HepG2 (cell line): ENCODE results near the gene TMEM107. TPM values are rescaled to one million over a fixed set of nuclear protein-coding genes. Genes with fewer than 3 reads are reported as not detected.

Experiments used
- CEBPG ChIP-seq: IDR thresholded peaks from 2 replicates; pipeline ENCODE4 v1.6.1; 2016
- DNMT3B ChIP-seq: conservative IDR thresholded peaks from 2 replicates; pipeline ENCODE4 v1.6.1; 2016; ENCODE audit warnings: missing biosample characterization, control low read depth
- KLF16 ChIP-seq, 2 experiments: sonication (generic) in 1 of 2; formaldehyde crosslinking in 1 of 2; IDR thresholded peaks; 2 replicates each; pipeline versions ENCODE4 v1.6.1 to v1.8.0; 2016 to 2023; ENCODE audit warnings: missing genetic modification reagents in 2 of 2, missing compliant biosample characterization in 1 of 2
- NAIF1 ChIP-seq: sonication (generic); formaldehyde crosslinking; IDR thresholded peaks from 2 replicates; pipeline ENCODE4 v1.5.0; 2020; ENCODE audit warnings: mild to moderate bottlenecking, missing genetic modification reagents, borderline replicate concordance
- NKX3-1 ChIP-seq: sonication (generic); formaldehyde crosslinking; IDR thresholded peaks from 2 replicates; pipeline ENCODE4 v1.5.0; 2020; ENCODE audit warnings: missing genetic modification reagents
- NONO ChIP-seq, 2 experiments: fragments of 450-650 bp in 1 of 2; sonication (generic) in 1 of 2; formaldehyde crosslinking in 1 of 2; IDR thresholded peaks in 1 of 2; conservative IDR thresholded peaks in 1 of 2; 2 replicates each; pipeline versions ENCODE4 v1.6.1 to v1.8.0; 2017 to 2022; ENCODE audit warnings: mild to moderate bottlenecking in 1 of 2, missing genetic modification reagents in 1 of 2, moderate library complexity in 1 of 2
- RXRA ChIP-seq: sonication (generic); formaldehyde crosslinking; IDR thresholded peaks from 2 replicates; pipeline ENCODE4 v1.5.1; 2020; ENCODE audit warnings: missing genetic modification reagents
- SKIL ChIP-seq: sonication (generic); formaldehyde crosslinking; IDR thresholded peaks from 2 replicates; pipeline ENCODE4 v1.8.0; 2022; ENCODE audit warnings: missing genetic modification reagents, mild to moderate bottlenecking, moderate library complexity, borderline replicate concordance
- SP140L ChIP-seq: sonication (generic); formaldehyde crosslinking; IDR thresholded peaks from 2 replicates; pipeline ENCODE4 v1.4.0; 2020; ENCODE audit warnings: missing genetic modification reagents, borderline replicate concordance
- TBX2 ChIP-seq: sonication (generic); formaldehyde crosslinking; IDR thresholded peaks from 2 replicates; pipeline ENCODE4 v1.5.0; 2020; ENCODE audit warnings: missing genetic modification reagents, mild to moderate bottlenecking, borderline replicate concordance
- TEAD2 ChIP-seq: sonication (generic); formaldehyde crosslinking; IDR thresholded peaks from 2 replicates; pipeline ENCODE4 v1.9.0; 2021; ENCODE audit warnings: missing genetic modification reagents
- ZNF121 ChIP-seq: sonication (generic); formaldehyde crosslinking; IDR thresholded peaks from 2 replicates; pipeline ENCODE4 v1.5.0; 2020; ENCODE audit warnings: mild to moderate bottlenecking, missing genetic modification reagents
- ZNF230 ChIP-seq: sonication (generic); formaldehyde crosslinking; IDR thresholded peaks from 2 replicates; pipeline ENCODE4 v1.4.0; 2020; ENCODE audit warnings: mild to moderate bottlenecking, missing genetic modification reagents
- ZNF232 ChIP-seq: sonication (generic); formaldehyde crosslinking; IDR thresholded peaks from 2 replicates; pipeline ENCODE4 v1.4.0; 2020; ENCODE audit warnings: missing genetic modification reagents, borderline replicate concordance
- ZNF749 ChIP-seq: sonication (generic); formaldehyde crosslinking; IDR thresholded peaks from 2 replicates; pipeline ENCODE4 v1.8.0; 2022; ENCODE audit warnings: mild to moderate bottlenecking, missing genetic modification reagents, moderate library complexity, borderline replicate concordance
- ZNF841 ChIP-seq: sonication (generic); formaldehyde crosslinking; IDR thresholded peaks from 2 replicates; pipeline ENCODE4 v1.8.1; 2023; ENCODE audit warnings: missing genetic modification reagents, borderline replicate concordance
- ZSCAN31 ChIP-seq: sonication (generic); formaldehyde crosslinking; IDR thresholded peaks from 2 replicates; pipeline ENCODE4 v1.5.0; 2020; ENCODE audit warnings: low read depth, mild to moderate bottlenecking, missing genetic modification reagents
- polyA plus RNA-seq, 8 experiments: library from polyadenylated mRNA; depleted of rRNA in 3 of 8; stranded (reverse) in 7 of 8; unstranded in 1 of 8; fragments of >200 nt; fragmentation: Illumina TruSeq in 4 of 8; extraction: Trizol in 4 of 8; gene quantifications; 2 replicates each; pipeline versions ENCODE4 v1.2.1 to v1.2.3, GENCODE V29; 2011 to 2016; ENCODE audit warnings: low read depth in 4 of 8, missing spikeins in 1 of 8, mixed read lengths in 1 of 8; ENCODE audit not compliant: insufficient read depth in 1 of 8
- total RNA-seq, 5 experiments: library from RNA; depleted of rRNA; stranded (reverse); fragments of >200 nt; fragmentation: Illumina TruSeq; extraction: Trizol; gene quantifications; 2 replicates each; pipeline ENCODE4 v1.2.3, GENCODE V29; 2016; ENCODE audit warnings: low read depth in 1 of 5
- TF ChIP-seq, protein P1 (sequence below): sonication (generic); formaldehyde crosslinking; IDR thresholded peaks from 2 replicates; pipeline ENCODE4 v1.4.0; 2020; ENCODE audit warnings: mild to moderate bottlenecking, missing genetic modification reagents
- TF ChIP-seq, protein P2 (sequence below): sonication (generic); formaldehyde crosslinking; IDR thresholded peaks from 2 replicates; pipeline ENCODE4 v1.4.0; 2020; ENCODE audit warnings: mild to moderate bottlenecking, missing genetic modification reagents
- TF ChIP-seq, protein P3 (sequence below): sonication (generic); formaldehyde crosslinking; IDR thresholded peaks from 2 replicates; pipeline ENCODE4 v1.4.0; 2020; ENCODE audit warnings: missing genetic modification reagents, borderline replicate concordance

The TMEM107 gene
- total and polyA plus RNA-seq, 2 of the 13 experiments (the other 11 are each of a cell fraction or from before 2014, with no cell fraction given), result 7.2 to 15.3 TPM

DNA sequence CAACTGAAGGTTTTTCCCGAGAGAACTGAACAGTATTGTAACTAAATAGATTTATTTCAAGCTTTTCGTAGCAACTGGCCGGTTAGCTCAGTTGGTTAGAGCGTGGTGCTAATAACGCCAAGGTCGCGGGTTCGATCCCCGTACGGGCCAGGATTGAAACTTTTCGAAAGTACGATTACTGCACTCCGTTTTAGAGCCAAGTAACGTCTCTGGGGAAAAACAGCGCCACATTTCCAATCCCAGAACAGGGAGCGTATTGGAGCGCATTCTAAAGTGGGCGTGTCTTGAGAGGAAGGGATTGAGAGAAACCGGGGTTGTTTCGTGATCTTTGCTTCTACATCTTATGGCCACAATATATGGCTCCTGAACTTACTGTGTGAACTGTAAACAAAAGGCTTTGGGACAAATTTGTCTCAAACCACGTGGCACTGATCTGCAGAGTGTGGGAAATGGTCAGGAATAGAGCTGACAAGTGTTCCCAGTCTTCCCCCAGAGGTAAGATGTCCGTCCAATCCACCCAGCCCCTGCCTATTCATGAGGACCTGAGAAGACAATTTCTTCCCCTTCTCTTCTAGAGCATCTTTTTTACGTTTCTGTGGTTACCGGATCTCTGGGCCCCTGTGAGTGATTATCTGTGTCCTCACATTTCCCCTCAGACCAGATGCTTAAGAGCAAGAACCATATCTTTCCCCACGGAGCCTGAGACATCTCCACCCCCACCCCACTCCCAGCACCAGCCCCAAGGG is 11.5 kb upstream of the TMEM107 start (continued):
- TF ChIP-seq, protein P1, sequence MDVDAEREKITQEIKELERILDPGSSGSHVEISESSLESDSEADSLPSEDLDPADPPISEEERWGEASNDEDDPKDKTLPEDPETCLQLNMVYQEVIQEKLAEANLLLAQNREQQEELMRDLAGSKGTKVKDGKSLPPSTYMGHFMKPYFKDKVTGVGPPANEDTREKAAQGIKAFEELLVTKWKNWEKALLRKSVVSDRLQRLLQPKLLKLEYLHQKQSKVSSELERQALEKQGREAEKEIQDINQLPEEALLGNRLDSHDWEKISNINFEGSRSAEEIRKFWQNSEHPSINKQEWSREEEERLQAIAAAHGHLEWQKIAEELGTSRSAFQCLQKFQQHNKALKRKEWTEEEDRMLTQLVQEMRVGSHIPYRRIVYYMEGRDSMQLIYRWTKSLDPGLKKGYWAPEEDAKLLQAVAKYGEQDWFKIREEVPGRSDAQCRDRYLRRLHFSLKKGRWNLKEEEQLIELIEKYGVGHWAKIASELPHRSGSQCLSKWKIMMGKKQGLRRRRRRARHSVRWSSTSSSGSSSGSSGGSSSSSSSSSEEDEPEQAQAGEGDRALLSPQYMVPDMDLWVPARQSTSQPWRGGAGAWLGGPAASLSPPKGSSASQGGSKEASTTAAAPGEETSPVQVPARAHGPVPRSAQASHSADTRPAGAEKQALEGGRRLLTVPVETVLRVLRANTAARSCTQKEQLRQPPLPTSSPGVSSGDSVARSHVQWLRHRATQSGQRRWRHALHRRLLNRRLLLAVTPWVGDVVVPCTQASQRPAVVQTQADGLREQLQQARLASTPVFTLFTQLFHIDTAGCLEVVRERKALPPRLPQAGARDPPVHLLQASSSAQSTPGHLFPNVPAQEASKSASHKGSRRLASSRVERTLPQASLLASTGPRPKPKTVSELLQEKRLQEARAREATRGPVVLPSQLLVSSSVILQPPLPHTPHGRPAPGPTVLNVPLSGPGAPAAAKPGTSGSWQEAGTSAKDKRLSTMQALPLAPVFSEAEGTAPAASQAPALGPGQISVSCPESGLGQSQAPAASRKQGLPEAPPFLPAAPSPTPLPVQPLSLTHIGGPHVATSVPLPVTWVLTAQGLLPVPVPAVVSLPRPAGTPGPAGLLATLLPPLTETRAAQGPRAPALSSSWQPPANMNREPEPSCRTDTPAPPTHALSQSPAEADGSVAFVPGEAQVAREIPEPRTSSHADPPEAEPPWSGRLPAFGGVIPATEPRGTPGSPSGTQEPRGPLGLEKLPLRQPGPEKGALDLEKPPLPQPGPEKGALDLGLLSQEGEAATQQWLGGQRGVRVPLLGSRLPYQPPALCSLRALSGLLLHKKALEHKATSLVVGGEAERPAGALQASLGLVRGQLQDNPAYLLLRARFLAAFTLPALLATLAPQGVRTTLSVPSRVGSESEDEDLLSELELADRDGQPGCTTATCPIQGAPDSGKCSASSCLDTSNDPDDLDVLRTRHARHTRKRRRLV (CRISPR knock-in tag), result no peak
- TF ChIP-seq ZNF230 (CRISPR knock-in tag), result no peak
- TF ChIP-seq KLF16 (CRISPR knock-in tag; IDR thresholded peaks at IDR 0.05), result peak in 1 of 2 experiments; percentile 67; a peak in 1 of 4 replicates
- TF ChIP-seq NKX3-1 (CRISPR knock-in tag), result peak; percentile 73; the same call in 1 of the 2 replicates
- peak; percentile 51 for TF ChIP-seq TBX2
- TF ChIP-seq RXRA (CRISPR knock-in tag), result no peak
- TF ChIP-seq NAIF1 (CRISPR knock-in tag), result peak; percentile 92
- TF ChIP-seq, protein P2, sequence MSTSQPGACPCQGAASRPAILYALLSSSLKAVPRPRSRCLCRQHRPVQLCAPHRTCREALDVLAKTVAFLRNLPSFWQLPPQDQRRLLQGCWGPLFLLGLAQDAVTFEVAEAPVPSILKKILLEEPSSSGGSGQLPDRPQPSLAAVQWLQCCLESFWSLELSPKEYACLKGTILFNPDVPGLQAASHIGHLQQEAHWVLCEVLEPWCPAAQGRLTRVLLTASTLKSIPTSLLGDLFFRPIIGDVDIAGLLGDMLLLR (CRISPR knock-in tag), result no peak
- TF ChIP-seq, protein P3, sequence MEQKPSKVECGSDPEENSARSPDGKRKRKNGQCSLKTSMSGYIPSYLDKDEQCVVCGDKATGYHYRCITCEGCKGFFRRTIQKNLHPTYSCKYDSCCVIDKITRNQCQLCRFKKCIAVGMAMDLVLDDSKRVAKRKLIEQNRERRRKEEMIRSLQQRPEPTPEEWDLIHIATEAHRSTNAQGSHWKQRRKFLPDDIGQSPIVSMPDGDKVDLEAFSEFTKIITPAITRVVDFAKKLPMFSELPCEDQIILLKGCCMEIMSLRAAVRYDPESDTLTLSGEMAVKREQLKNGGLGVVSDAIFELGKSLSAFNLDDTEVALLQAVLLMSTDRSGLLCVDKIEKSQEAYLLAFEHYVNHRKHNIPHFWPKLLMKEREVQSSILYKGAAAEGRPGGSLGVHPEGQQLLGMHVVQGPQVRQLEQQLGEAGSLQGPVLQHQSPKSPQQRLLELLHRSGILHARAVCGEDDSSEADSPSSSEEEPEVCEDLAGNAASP (CRISPR knock-in tag), result 0 out of 2 replicates have a peak, but pooled peaks have one; percentile 55
- no peak for TF ChIP-seq ZNF749 (CRISPR knock-in tag)
- no peak for TF ChIP-seq ZNF841 (CRISPR knock-in tag)
- TF ChIP-seq SKIL (CRISPR knock-in tag), result no peak
- TF ChIP-seq CEBPG (CRISPR knock-in tag), result peak; percentile 48; the same call in 1 of the 2 replicates
- no peak for TF ChIP-seq ZNF232 (CRISPR knock-in tag)
- 0 out of 2 replicates have a peak, but pooled peaks have one; percentile 26 for TF ChIP-seq SP140L (CRISPR knock-in tag)
- peak; percentile 59; the same call in 1 of the 2 replicates for TF ChIP-seq ZSCAN31 (CRISPR knock-in tag)
- no peak for TF ChIP-seq ZNF121 (CRISPR knock-in tag)
- no peak for TF ChIP-seq DNMT3B (CRISPR knock-in tag)
- no peak for TF ChIP-seq TEAD2
- no peak for TF ChIP-seq NONO (IDR thresholded peaks at IDR 0.05)
- peak; percentile 58; the same call in 1 of the 2 replicates for TF ChIP-seq NONO (CRISPR knock-in tag; conservative IDR thresholded peaks at IDR 0.05)
